GM18868 (cell line): Measurements from ENCODE around the gene TNC.
"Not testable (repeated sequence)": the region's sequence is repeated elsewhere in the genome, so short reads cannot be mapped to it uniquely, and the experiment has no call there.

Experiments
- ATAC-seq: cut with Tn5 transposase; IDR thresholded peaks from one replicate; pipeline ENCODE4 v1.9.1; 2021; ENCODE audit warnings: mild to moderate bottlenecking, moderate library complexity; ENCODE audit not compliant: unreplicated experiment

The TNC gene

DNA sequence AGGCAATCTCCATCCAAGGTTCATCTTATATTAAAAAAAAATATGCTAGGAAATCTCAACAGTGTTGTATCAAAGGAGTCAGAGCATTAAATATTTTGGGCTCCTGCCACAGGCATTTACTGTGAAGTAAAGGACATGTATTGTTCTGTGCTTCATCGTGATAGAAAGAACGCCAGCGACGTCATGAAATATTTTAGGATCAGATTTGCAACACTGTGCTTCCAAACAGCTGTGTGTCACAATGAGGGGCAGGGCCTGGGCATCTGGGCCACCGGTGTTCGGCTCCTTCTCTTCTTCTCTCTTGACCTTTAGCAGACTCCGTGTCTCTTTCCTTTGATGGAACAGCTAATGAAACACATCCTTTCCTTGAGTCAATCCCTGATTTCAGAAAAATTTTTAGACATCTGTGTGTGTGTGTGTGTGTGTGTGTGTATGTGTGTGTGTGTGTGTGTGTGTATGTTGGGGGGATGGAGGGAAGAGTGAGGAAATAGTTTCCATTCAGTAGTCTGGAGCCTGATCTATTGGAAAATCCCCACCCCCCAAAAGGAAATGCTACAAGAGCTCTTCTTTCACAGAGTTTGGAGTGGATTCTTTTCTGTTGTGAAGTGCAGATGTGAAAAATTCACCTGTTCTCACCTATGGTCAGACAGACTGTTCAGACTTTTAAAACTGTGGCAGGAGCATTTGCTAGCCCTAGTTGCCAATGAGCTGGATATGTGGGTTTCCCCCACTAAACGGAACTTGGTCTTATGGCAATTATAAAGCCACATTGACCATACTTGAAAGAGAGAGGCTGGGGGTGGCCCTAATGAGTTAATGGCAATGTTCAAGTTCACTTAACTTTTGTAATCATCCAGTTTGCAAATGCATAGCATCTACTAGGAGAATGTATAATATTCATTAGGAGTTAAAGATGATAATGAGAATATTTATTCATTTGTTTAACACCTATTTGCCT is 18.1 kb upstream of the TNC start:
- ATAC-seq: no peak

- ATAC-seq: no peak
These were observed 17.0 kb upstream of the TNC start for GRCh38 chr9:115134941-115135340.

DNA sequence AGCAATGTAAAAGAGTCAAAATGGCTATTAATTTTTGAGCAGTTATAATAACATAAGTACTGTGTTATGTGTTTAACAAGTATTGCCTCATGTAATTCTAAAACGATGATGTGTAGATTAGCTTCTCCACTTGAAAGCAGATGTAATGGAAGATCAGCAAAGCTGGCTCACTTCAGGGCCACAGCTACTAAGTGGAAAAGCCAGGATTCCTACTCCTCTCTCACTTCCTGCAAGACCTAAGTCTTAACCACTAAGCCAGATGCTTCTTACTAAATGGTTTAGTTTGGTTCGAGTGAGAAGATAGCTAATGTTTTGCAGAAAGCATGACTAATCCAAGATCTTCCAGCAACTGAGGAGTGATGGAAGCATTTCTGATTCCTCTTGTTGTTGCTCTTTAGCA is 15.7 kb upstream of the TNC start:
- no peak for ATAC-seq

DNA sequence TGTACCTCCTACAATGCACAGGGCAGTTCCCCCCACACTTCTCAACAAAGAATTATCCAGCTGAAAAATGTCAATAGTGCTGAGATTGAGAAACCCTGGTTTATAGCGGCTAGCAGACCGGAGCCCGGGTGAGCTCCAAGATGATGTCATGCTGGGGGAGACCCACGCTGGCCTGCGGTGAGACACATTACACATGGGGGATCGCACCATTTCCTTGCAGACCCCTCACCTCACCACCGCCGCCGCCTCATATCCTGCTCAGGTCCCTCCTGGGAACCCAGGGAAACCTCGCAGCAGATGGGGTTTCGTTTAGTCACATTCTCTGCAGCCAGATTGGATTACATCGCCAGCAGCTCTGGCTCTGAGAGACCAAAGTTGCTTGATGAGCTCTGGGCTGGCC is 14.7 kb upstream of the TNC start:
- ATAC-seq: no peak

- no peak for ATAC-seq
These were observed 12.2 kb upstream of the TNC start for GRCh38 chr9:115130176-115130575.

GRCh38 chr9:115128726-115129125 is 10.8 kb upstream of the TNC start:
- not testable (repeated sequence) for ATAC-seq

GRCh38 chr9:115127191-115127817 is 9.3 kb upstream of the TNC start:
- no peak for ATAC-seq

DNA sequence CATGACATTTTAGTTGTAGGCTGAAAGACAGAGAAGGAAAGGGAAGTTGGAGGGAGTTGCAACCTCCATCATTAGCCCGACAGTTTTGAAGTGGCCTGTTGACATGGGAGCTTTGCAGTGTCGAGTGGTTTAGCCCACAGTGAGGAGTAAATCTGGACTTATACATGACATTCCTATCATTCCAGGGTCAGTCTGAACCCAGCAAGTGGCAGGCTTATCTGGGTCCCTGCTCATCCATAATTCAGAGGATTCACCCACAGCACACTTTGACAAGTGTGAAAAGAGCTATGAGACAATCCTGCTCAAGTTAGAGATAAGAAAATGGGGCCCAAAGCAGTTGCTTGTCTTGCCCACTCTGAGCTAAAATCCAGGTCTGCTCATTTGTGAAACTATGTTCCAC is 8.4 kb upstream of the TNC start:
- no peak for ATAC-seq

DNA sequence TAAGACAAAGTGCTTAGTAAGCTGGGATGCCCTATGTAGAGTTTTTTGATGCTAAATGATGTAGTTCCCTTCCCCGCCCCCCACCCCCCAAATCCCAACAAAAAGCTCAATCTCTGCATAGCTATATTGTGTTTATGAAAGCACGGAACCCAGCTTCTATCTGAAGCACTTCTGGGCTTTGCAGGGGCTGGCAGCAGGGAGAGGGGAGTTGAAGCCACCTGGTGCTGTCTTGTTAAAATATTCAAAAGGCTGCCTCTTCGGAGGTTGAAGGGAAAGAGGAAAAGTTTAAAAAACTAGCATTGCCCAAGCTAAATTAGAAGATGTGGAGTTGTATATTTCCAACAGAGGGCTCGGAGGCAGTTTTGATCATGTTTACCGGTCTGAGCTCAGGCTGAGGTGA is 5.0 kb upstream of the TNC start:
- ATAC-seq: no peak

GRCh38 chr9:115121181-115121580 is 3.2 kb upstream of the TNC start:
- no peak for ATAC-seq

GRCh38 chr9:115118879-115119218 is 892 bp upstream of the TNC start:
- ATAC-seq: no peak

DNA sequence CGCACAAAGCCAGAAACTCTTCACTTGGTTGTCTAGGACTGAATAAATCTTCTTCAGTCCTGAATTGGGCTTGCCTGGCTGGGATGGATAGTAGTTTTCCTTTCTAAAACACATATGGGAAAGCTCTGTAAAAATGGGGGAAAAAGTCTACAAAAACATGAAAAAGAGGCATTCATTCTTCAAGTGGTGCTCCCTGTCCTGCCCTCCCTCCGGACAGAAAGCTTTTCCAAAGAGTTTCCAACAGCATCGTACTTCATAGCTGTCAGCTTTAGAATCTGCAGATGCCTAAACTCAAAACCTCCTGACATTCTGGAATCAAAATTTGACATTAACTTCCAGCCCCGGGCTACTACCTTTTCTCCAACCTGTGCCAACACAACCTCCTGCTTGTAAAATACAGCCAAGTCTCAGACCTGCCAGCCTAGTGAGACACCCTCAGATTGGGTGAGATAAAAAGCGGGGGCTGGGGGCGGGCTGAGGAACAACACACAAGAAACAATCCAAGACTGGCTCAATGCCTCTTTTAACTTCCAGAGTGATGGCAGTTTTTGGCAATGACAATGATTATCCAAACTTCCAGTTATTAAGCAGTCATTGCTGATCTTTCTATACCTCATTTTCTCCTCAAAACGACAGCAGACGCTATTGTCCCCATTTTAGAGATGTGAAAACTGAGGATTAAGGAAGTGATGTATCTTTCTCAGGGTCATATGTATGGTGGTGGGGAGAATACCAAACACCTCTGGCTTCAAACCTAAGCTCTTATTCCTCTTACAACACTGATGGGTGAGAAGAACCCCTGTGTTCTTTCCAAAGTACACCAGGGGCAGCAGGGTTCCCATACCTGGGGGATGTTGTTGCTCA is 1.3 kb downstream of the TNC start:
- no peak for ATAC-seq

- ATAC-seq: no peak
These were observed 2.0 kb downstream of the TNC start for GRCh38 chr9:115115924-115116323.

DNA sequence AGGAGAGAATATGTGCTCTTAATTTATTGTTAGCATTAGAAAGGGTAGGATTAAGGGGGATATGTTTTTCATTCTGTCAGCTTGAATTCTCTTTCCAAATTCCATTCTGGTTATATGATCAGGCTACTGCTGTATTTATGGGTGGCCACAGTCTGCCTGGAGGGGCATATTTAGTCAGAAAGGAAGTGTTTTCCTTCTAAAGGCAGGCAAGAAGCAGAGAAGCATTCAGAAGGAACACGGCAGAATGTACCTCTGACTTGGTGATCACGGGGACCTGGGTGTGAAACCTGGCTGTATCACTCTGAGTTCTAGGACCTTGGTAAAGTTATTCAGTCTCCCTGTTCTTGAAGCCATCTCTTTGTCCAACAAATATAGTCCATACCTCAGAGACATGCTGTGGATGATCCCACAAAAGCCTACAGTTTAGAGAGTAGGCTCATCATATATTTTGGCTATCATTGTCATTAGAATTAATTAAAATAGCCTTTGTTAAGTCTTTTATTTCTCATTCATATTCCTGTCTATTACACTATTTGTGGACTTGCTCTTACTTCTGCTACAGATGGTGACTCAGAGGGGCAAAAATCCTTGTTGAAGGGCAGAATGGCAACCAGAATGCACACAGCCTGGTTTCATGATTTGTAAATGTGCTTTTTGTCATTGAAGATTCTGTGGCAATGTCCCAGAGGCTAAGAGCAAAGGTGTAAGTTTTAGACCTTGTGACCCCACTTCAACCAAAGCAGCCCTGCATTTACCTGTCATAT is 2.7 kb downstream of the TNC start:
- no peak for ATAC-seq

DNA sequence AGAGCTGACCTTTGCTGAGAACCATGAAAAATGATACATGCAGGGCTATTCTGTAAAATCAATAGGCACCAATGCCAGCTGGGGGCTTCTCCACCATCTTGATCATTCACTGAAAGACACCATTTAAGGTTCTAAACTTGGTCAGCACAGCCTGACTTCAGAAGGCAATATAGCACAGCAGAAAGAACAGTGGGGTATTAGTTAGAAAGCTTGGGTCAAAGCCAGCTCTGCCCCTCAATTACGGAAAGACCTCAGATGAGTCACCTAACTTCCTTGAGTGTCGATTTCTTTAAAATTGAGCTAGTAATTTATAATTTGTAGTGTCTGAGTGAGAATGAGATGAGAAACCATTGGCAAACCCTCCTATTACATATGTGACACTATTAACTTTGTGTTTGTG is 3.4 kb downstream of the TNC start:
- ATAC-seq: no peak

DNA sequence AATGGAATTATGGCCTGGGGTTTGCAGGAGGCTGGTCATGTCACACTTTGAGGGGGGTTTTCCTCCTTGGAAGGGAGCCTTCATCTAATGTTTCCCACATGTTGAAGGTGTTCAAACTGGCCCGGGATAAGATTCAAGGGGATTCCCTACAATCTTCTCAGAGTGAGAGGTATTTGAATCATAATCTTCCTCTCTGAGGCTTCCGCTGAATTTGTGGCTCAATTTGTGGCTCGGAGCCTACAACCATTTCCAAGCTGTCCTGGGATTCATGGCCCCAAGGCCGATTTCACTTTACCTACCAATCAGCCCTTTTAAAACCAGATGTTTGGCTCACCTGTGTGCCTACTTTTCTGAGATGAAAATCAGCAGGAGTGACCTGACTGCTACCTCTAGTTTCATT is 3.9 kb downstream of the TNC start:
- ATAC-seq: no peak

DNA sequence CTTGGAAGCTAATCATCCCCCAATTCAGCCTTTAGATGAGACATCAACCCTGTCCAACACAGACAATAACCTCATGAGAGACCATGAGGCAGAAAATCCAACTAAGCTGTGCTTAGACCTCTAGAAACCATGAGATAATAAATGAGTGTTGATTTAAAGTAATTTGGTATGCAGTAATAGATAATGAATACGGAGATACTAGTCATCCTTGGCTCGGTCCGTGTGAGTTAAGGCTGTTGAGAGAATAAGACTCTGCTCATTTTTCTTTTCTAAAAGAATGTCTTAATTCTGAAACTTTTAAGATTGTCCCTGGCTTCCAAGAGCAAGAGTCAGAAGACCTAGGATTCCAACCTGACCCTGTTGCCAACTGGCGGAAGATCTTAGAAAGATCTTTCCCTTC is 6.1 kb downstream of the TNC start:
- no peak for ATAC-seq

DNA sequence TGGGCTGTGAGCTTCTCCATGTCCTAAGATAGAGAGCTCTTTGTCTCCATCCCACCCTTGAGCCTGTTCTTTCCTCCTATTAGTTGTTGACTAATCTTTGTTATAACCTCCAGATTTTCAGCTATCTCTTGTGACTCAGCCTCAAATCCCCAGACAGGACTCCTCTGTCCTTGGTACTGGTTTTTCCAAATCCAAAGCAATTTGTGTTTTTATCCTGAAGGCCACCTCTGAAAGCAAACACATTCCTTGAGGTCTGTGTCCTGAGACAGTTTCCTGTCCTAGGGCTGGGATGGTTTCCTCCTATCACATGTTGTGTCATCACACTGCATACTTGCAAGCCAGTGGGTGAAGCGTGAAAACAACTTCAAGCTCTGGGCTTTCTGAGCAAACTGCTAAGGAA is 8.5 kb downstream of the TNC start:
- ATAC-seq: no peak

DNA sequence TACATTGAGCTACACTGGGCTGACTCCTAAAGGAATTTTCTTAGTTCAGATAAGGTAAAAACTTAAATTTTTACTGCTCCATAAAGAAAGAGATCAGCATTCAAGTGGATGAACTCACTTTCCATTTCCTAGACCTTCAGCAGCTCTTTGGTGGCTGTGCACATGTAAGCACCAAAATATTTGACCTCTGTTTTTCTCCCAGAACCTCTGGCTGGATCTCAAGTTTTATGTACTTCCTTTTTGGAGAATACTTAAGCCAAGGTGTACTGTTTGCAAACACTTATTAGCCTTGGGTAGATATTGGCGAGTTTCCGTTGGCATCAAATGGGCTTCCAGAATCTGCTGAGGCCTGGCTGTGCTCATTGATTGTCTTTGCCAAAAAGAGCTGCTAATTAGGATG is 10.3 kb downstream of the TNC start:
- no peak for ATAC-seq

DNA sequence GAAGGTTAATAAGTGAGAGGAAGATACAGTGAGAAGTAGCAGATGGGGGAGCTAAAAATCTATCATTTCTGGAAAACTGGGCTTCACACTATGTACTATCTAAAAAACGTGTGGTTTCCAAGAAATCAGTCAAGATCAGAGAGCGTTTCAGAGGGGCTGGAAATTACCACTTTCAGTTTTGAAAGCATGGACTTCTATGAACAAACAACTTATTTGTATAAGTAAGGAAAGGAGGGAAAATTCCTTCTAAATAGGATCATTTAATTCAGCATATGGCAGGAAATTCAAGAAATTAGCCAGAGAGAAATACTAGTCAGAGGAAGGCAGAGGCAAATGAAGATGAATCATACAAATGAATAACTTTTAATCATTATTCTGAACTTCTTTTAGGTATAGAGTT is 11.3 kb downstream of the TNC start:
- ATAC-seq: no peak

DNA sequence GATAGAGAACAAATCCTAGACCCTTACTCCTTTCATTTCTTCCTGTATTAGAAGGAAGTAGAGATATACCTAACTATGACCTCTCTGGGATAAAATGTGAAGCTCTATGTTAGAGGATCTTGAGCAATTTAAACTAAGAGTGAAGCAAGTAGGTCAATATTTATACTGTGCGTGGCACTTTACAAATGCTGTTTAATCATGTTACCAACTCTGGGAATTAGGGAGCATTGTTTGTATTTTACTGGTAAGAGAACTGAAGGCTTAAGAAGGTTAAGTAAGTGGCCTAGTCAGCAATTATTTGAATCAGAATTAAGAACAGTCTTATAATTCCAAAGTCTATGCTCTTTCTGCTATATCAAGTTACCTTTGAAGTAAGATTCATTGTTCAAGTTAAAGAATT is 12.0 kb downstream of the TNC start:
- no peak for ATAC-seq
